Stimulated activated CD8-positive, alpha-beta memory T cell treated with anti-CD3 and anti-CD28 coated beads, Interleukin-15, amount 100 ng/mL, for 1 hour (primary cell): ENCODE results near the gene KNG1.

Experiments
- DNase-seq: peaks from one replicate; pipeline ENCODE4 v3.0.0-alpha.2; 2020; ENCODE audit warnings: low read depth

KNG1 gene

GRCh38 chr3:186779204-186779603 lies 62.0 kb downstream of the KNG1 start:
- no peak for DNase-seq

DNA sequence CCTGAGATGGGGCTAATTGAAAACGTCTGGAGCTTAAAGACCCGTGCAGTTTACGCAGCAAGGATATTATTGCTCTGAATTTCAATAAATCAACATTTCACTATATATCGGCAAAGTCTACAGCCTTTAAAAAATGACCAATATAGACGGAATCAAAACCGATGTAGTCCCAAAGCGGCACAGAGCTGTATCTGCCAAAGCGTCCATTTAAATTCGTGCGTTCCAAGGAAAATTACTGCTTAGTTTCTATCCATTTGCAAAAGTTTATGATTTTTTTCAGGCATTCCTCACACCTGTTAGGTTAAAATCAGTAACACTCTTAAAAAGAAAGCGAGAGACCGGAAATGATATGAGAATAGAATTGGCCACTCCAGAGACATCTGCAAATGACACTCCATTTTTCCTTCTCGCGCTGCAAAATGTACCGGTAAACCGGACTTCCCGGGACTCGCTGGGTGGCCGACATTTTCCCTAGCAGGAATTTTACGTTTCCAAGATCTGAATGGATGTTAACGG lies 65.4 kb downstream of the KNG1 start:
- DNase-seq: no peak

GRCh38 chr3:186783058-186783730 lies 66.0 kb downstream of the KNG1 start, which contains the start of gene EIF4A2:
Gene EIF4A2 (plus strand): TSS chr3:186783577. CDS start chr3:186783611, 34 bp downstream.
- DNase-seq: peak; percentile 82

DNA sequence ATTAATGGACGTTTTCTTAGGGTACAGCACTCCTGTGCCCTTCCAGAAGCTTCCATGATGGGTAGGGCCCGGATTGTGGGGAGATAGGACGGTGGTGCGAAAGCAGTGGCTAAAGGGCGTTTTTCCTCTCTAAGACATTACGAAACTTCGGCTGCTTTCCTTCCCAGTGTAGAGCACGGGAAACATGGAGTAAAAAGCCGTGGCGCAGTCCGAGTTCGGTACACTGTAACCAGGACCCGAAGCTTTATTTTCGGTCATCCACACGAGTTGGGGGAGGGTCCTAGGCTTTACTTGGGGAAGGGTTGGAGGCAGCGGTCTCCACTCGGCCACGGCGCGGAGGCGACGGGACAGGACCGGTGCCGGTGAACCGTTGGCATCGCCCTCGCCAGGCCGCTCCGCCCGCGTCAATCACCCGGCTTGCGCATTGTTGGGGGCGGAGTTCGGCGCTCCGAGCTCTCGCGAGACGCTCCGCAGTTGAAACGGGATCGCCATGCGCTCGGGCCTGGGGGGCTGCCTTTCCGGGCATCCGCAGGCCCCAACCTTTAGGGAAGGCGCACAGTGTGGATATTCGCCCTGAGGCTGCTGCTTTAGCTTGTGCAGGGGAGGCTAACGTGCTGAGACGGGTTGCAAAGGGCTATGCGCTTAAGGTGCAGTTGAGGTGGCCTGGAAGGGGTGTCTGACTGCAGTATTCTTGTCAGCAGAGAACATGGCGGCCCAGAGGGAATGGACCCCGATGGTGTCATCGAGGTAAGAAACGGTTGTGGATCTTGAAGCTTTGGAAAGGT lies 66.8 kb downstream of the KNG1 start:
- DNase-seq: peak; percentile 58

GRCh38 chr3:186784820-186785494 lies 67.8 kb downstream of the KNG1 start:
- no peak for DNase-seq

- DNase-seq: no peak
Measured at GRCh38 chr3:186785495-186786018, 68.4 kb downstream of the KNG1 start.

DNA sequence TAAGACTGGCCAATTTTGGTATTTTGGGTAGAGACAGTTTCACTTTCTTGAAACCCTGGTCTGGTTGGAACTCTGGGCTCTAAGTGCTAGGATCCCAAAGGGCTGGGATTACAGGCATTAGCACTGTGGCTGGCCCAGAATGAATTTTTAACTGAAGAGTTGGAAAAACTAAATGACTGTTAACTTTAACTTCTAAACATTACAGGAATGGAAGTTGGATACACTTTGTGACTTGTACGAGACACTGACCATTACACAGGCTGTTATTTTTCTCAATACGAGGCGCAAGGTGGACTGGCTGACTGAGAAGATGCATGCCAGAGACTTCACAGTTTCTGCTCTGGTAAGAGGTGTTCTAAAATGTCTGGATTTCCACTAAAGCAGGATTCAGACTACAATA lies 69.8 kb downstream of the KNG1 start:
- no peak for DNase-seq

GRCh38 chr3:186787642-186788481 lies 70.7 kb downstream of the KNG1 start:
- no peak for DNase-seq

GRCh38 chr3:186788482-186789370 lies 71.6 kb downstream of the KNG1 start:
- no peak for DNase-seq

GRCh38 chr3:186789554-186790260 lies 72.5 kb downstream of the KNG1 start:
- DNase-seq: no peak

DNA sequence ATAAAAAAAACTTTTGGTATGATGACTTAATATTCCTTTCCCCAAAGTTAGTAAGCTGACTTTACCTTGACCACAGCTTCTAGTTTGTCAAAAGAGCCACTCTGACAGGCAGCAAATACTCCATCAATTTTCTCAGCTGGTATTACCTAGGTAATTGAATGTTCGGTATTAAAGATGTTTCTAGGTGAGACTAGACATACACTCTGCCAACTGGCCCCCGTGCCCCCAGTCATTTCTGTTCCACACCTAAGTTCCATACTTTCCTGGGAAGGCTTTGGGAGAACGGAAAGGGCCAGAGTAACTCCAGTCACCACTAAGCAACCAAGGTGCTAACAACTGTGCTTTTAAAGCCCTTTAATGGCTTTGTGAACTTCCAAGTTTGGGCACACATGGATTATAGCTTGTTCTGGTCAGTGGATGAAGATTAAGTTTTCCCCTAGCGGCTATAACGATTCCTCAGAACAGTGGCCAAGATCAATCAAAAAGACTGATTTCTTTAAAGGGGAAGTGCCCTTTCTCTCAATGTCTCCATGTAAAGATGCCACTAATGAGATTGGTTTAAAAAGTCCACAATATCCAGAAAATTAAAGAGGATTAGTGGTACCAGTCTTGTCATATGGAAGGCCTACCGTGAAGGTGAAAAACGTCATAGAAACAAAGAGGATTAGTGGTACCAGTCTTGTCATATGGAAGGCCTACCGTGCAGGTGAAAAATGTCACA lies 73.3 kb downstream of the KNG1 start:
- DNase-seq: no peak
